GM10847 (cell line): ENCODE measurements around the gene ERAP2.

Source experiments
- POLR2A ChIP-seq: IDR thresholded peaks from 2 replicates; pipeline ENCODE4 v1.6.1; 2011; ENCODE audit not compliant: insufficient read length; ENCODE audit errors: extremely low read depth

The ERAP2 gene

DNA sequence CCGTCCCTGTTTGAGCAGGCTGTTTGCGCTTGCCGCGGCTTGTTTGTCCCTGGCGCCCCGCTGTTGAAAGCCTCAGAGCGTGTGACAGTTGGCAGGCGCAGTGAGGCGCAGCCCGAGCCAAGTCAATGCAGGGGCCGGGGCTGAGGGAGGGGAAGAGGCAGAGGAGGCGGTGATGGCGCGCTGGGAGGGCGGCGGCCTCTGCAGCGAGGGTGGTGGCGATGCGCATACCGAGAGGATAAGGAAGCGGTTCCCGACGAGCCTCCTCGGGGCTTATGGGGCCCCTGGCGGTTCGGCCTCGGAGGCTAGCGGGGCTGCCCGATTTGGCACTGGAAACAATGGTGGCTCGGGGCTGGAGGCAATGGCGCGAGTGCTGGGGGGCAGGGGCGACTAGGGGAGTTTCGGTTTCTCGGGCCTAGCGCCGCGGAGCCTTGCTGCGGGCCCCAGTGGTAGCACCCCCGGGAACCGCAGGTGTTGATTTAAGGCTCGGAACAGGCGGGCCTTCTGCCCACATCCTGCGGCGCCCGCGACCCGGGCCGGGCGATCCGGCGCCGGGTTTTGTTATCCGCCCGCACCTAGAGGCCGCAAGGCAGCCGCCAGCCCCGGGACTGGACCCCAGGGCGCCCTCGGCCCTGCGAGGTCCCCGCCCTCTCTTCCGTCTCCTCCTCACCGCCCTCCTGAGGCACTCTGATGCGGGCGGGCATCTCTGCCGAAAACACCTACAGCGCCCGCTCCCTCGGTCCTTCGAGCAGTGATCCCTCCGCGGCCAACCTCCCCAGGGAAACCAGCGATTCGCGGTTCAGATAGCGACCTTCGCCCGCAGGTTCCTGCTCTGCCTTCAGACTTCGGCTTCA lies 58.6 kb downstream of the ERAP2 start:
- TF ChIP-seq POLR2A, result peak; percentile 68

DNA sequence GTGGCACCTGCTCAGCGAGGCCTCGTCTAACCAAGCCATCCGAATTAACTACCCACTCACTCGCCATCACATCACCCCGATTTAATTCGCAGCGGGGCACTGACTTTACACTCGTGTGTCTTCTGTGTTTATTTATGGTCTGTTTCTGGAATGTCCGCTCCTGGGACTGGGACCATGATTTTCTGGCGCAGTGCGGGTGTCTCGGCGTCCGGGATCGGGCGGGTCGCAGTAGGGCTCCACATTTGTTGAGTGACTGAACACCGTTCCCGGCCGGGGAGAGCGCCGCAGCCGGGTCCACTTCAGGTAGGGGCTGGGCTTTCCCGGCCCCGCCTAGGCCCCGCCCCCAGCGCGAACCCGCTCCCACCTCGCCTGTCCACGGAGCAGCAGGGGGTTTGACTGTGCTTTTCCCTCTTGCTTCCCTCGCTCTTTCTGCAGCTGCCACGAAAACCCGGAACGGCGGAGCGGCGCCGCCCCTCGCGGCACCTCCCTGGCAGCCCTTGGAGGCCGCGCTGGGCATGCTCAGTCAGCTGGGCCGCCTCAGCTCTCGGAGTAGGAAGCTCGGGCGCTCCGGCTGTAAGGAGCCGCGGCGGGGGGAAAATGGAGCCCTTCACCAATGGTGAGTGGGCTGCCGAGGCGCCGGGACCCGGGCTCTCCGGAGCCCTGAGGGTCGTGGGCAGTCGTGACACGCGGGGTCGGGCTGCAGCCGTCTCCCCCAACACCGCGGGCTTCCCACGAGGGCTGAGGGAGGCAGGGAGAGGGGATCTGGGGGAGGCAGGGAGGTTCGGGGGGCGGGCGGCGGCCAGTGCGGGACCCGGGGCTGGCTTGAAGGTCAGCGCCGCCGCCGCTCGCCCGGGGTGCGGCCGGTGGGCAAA lies 59.5 kb downstream of the ERAP2 start, which contains the start of gene LNPEP:
Gene LNPEP (plus strand): TSS at position 522 of the 872 bp plus-strand sequence. CDS start 76 bp downstream, at position 598.
- peak; percentile 75 for TF ChIP-seq POLR2A

DNA sequence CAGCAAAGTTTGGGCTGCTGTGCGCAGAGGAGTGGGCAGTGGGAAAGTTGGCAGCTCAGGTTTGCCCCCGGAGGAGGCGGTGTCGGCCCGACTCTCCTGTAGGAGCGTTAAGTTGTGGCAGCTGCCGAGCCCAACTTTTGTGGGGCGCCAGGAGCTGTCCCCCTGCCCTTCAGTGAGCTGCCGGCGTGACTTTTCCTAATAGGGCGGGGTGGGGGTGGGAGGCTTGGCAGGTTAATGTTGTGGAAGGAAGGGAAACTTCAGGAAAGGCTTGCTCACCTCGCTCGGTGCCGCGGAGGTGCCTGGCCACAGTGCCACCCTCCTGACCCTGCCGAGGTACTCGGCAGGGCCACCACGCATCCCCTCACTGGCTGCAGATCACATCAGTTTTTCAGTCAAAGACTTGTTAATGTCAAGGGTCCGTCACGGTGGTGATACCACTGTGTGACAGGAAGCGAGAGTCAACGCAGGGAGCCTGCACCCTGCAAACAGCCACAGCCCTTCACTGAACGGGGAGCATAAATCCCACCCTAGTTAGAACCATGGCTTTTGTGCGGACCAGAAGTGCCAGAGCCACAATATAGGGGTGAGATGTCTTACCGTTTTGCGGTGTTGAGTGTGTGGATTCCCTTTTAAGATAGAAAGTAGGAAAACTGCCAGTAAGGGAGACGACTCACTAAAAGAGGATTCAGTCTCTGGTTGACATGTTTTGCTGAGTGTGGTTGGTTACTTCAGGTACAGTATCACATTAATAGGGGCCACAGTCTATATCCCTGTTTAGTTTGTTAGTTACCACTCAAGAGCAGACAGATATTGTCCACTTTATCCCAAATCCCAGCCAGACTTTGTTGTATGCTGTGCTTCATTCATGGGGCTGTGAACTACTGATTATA lies 60.4 kb downstream of the ERAP2 start:
- TF ChIP-seq POLR2A, result no peak

DNA sequence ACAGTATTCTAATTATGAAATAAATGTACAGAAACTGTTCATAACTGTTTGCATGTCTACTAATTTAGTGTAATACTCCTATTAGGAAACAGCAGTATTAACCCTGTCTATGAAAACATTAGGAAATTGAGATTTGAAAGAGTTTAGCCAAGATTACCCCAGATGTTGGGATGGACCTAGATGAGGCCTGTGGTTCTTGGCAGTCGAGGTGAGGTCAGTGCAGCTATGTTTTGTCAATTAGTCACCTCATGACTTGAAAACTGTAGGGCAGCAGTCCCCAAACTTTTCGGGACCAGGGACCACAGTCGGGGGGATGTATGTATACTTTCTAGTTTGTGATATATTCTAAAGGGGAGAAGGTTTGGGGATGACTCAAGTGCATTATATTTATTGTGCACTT lies 64.3 kb downstream of the ERAP2 start:
- TF ChIP-seq POLR2A, result no peak

DNA sequence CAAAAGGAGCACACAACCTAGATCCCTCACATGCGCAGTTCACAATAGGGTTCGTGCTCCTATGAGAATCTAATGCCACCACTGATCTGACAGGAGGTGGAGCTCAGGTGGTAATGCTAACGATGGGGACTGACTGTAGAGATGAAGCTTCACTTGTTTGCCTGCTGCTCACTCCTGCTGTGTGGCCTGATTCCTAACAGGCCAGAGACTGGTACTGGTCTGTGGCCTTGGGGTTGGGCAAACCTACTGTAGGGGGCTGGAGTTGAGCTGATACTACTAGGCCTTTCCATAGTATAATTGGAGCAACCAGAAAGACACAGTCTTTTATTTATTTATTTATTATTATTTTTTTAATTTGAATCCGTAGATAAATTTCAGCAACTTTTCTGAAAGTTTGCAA lies 64.8 kb downstream of the ERAP2 start:
- TF ChIP-seq POLR2A, result no peak

DNA sequence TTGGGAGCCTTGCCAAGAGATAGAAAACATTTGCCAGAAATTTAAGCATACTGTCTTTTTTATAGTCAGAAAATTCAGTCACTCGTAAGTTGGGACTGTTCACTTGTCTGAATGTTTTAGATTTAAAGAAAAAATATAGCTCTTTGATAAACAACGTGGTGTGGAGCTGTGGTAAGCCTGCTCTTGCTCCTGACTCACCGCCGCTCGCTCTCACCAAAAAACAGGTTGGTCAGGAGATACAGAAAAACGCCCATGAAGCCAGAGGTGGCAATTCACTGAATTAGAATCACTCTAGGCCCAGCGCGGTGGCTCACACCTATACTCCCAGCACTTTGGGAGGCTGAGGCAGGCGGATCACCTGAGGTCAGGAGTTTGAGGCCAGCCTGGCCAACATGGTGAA lies 65.8 kb downstream of the ERAP2 start:
- TF ChIP-seq POLR2A, result no peak

DNA sequence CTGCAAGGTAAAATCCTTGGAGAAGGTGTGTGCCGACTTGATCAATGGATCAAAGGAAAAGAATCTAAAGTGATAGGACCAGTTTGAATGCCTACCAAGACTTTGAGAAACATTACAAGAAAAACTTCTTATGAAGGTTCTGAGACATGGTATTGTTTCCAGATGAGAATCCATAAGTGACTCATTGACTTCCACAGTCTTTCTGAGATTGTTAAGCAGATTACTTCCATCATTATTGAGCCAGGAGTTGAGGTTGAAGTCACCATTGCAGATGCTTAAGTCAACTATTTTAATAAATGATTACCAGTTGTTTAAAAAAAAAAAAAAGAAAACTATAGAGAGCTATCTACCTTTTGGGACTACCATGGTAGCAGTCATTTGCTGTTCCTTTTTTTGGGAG lies 66.6 kb downstream of the ERAP2 start:
- TF ChIP-seq POLR2A, result no peak

DNA sequence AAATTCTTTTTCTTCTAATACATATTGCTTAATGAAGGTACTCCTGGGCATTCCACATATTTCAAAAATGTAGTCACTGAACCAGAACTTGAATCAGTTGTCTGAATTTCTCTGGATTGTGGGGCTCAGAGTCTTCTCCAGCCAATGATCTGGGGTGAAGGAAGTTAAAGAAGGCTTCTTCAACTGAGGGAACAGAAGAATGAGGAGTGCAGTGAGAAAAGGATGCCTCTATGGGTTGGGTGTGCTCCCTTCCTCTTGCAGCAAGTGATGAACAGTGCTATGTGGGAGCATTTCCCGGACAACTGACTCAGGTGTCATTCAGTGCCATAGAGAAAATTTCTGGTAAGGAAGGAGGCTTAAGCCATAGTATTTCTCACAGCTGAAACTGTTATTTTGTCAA lies 67.5 kb downstream of the ERAP2 start:
- TF ChIP-seq POLR2A, result no peak

DNA sequence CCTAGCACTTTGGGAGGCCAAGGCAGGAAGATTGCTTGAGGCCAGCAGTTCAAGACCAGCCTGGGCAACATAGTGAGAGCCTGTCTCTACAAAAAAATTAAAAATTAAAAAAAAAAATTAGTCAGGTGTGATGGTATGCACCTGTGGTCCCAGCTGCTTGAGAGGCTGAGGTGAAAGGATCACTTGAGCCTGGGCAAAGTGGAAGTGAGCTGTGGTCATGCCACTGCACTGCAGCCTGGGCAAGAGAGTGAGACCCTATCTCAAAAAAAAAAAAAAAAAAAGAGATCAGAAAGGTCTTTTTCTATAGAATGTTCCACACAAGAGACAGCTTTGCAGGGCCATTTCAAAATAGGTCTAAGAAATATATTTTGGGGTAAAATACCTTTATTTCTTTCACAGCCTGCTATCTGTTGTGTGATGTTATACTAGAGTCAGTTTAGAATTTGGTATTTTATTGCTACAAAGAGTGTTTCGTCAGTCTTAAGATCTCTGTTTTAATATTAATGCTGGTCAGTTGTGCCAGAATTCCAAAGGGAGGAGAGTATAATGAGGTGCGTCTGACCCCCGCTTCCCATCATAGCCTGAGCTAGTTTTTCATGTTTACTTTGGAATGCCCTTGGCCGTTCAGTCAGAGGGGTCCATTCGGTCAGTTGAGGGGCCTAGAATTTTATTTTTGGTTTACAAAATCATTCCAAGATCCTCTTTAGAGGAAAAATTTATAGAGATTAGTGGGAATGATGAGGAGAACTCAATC lies 69.0 kb downstream of the ERAP2 start:
- no peak for TF ChIP-seq POLR2A

DNA sequence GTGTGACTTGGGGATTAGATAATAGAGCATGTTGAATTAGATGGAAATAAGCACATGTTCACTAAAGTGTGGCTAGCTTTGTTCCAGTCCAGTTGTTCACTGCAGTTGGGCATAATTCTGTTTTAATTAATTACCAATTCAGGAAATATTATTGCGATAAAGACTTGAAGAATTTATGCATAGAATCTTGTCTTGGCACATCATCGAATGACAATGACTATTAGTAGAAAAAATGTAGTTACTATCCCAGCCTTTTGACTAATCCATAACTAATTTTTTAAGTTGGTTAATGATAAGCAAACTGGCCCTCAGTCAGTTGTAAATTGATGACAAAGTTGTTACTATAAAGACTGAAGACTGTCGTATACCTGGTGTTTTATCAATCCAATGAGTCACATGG lies 70.1 kb downstream of the ERAP2 start:
- no peak for TF ChIP-seq POLR2A

DNA sequence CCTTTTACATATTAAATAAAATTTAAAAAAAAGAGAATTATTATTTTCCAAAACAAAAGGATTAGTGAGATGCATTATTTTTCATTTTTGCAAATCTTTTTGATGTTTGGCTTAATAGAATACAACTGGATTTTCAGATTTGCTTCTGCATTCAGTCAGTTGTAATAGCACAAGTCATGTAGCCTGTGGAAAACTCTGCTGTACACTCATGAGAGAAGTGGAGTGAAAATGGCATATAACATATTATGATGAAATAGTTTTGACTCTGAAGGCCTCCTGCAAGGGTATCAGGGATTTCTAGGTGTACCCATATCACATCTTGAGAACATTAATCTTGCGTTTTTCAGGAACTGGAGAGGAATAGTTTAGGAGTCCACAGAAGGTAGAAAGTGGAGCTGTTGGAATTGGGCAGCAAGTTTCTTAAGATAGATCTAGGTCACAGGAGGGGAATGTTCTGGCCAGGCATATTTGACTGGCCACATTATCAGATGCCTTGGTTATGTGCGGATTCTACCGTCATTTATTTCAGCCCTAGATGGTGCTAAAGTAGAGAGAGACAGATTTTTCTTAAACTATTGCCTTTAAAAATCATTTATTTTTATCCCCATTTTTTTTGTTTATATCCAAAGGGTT lies 75.9 kb downstream of the ERAP2 start:
- no peak for TF ChIP-seq POLR2A

DNA sequence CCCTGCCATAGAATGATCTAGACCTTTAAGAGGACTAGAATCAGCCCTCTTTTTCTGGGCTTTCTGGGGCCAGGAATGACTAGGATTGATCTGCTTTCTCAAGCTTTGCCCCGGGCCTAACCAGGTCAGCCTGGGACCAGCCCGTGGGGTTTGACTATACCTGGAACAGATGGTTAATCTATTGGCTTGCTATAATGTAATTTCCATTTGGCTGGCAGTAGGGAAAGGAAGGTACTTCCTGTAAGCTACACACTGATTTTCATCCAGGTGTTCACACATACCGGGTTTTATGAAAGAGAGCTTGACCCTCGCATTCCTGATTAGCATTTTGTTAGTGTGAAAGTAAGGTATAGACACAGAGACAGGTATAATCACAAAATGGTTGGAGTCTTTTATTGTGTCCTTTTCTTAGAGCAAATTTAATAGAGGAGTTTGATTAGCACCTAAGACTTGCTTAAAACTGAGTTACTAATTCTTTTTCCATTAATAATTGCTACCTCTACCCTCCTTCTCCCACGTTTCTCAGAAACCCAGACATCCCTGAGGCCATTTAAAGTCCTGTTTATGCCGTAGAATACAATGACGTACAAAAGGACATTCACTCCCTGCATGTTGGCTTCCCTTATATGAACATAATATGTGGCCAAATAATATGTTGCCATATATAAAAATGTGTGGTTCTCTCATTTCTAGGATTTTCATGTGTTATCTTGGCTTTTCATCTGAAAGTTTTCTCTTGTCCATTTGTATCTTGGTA lies 76.9 kb downstream of the ERAP2 start:
- no peak for TF ChIP-seq POLR2A

DNA sequence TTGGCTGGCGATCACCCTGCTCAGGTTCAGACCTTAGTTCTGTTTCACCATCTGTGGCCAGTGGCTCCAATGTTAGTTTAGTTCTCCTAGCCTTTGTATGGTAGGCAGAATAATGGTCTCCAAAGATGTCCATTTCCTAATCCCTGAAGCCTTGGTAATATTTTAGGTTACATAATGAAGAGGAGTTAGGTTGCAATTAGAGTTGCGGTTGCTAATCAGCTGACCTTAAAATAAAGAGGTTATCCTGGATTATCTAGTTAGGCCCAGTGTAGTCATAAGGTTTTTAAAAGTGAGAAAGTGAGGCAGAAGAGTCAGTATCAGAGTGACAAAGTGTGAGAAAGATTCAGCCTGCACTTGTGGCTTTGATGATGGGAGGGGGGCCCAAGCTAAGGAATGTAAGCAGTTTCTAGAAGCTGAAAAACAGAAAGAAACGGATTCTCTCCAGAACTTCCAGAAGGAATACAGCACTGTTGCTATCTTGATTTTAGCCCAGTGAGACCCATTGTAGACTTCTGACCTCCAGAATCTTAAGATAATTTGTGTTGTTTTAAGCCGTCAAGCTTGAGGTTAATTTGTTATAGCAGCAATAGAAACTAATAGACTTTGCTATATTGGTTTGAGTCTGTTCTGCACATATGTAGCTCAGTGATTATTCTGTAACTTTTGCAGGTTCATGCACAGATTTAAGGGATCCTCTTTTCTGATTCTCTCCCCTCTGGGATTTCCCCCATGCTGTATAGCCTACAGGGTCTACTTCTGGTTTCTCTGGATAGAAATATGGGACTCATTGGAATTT lies 81.2 kb downstream of the ERAP2 start:
- TF ChIP-seq POLR2A, result no peak

DNA sequence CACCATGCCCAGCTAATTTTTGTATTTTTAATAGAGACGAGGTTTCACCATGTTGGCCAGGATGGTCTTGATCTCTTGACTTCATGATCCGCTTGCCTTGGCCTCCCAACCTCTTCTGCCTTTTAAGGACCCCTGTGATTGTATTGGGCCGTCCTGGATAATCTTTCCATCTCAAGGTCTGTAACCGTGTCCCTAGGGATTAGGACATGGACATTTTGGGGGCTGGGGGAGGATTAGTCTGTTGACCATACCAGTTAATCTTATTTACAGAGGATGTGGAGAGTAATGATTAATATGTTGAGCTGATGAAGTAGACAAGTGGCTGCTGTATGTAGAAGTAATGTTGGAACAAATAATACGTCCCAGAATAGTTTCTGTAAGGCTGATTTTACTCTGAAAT lies 82.7 kb downstream of the ERAP2 start:
- no peak for TF ChIP-seq POLR2A
